HG03565 (cell line): ENCODE results near the gene BRAT1.

Experiments
- ATAC-seq: cut with Tn5 transposase; IDR thresholded peaks from one replicate; pipeline ENCODE4 v1.9.1; 2021; ENCODE audit warnings: mild to moderate bottlenecking, moderate library complexity; ENCODE audit not compliant: unreplicated experiment

Gene BRAT1

DNA sequence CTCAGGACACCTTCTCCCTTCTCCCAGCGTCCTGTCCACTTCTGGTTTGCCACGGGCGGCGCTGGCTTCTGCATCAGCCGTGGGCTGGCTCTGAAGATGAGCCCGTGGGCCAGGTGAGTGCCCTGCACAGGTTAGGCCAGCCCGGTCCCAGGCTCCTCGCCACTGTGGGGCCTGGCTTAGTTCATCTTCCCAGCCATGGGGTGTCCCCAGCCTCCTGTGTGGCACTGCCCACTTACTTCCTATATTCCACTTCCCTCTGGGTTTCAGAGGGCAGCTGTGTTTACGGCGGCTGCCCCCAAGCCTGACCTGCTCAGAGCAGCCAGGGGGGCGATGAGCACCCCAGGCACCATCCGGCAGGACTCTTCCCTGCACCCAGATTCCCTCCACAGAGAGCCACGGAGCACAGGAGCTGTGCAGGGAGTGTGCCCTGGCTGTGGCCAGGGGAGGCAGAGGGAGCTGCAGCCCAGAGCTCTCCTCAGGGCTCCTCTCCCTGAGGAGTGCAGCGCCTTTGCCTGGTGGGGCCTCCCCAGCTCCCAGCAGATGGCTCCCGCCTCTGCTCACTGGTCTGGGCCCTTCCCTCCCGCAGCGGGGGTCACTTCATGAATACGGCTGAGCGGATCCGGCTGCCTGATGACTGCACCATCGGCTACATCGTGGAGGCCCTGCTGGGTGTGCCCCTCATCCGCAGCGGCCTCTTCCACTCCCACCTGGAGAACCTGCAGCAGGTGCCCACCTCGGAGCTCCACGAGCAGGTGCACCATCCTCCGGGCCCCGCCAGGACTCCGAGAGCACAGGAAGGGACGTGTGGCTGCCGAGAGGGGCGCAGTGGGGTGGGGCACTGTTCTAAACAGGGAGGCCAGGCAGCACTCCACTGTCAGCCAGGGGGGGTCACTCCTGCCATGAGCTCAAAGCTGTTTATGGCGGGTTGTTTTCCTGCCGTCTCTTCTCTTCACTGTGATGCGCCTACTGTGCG, 29.4 kb downstream of the BRAT1 start:
- ATAC-seq = no peak

DNA sequence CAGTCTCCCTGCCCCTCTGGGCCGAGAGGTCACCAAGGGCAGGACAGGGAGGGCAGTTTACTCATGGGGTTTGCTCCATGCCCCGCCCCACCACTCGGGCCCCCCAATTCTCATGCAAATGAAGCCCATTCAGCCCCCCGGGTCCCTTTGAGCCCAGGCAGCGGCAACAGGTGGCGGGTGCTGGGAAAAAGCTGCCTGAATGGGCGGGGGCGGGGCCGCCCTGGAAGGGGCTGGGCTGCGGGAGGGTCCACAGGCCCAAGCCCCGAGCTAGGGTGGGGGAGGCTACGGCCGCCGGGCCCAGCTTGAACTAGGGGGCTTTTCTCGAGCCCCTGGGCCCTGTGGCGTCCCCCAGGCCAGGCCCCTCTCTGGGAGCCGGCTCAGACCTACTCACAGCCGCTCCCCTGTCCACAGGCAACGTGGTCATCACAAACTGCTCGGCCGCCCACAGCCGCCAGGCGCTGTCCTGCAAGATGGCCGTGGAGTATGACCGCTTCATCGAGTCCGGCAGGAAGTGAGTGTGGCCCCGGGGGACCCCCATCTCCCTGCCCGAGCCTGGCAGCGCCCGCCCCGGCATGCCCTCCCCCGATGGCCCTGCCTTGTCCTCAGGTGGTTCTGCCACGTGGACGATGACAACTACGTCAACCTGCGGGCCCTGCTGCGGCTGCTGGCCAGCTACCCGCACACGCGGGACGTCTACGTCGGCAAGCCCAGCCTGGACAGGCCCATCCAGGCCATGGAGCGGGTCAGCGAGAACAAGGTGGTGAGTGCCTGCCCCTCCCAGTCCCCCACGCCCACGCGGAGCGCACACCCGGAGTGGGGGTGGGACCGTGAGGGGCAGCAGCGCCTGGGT, 30.3 kb downstream of the BRAT1 start:
- no peak for ATAC-seq

DNA sequence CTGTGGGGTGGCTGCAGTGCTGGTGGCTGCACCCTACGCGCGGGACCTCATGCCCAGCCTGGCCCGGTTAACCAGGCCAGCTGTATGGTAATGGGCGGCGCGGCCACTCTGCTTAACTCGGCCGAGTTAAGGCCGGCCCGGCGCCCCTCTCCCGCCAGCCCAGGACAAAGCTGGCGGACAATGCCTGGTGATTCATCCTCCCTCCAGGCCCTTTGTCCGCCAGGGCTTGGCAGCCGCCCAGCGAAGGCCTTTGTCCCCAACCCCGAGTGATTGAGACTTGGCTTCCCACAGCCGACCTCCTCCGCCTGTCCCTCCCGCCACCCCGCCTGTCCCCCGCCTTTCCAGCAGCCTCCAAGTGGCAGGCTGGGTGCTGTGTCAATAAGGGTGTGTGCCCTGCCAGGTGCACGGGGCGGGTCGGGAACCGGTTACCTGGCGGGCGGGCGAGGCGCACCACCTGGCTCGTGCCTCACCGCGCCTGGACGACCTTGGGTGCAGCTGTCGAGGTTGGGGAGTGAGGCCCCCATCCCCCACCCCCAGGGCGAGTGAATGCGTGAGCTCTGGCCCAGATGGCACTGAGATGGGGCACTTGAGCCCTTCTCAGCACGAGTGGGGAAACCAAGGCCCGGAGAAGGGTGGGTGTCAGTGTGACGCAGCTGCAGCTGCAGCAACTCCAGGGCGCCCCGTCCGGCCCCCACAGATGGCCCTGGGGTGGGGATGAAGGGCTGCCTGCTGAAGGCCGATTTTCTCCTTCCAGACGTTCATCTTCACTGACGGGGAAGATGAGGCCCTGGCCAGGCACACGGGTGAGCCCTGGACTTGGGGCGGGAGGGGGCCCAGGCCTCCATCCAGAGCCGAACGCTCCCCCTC, 31.1 kb downstream of the BRAT1 start:
- no peak for ATAC-seq

DNA sequence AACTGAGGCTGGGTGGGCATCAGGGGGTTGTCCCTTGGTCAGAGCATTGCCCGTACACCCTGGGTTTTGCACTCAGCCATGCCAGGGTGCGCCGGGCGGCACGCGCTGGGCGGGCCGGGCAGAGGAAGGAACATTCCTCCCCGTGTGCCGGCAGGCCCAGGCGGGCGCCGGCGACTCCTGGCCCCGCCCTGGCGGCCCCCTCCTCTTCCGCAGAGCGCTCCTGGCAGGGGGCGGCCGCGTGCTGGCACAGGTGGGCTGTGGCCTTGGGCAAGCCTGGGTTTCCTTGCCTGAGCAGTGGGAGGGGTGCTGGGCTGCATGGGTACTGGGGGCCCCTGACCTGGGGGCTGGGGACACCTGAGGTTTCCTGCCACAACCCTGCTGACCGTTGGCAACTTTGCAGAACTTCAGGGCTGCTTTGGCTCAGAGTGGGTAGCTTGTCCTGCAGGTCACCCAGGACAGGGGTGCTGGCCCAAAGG, 31.8 kb downstream of the BRAT1 start:
- no peak for ATAC-seq

DNA sequence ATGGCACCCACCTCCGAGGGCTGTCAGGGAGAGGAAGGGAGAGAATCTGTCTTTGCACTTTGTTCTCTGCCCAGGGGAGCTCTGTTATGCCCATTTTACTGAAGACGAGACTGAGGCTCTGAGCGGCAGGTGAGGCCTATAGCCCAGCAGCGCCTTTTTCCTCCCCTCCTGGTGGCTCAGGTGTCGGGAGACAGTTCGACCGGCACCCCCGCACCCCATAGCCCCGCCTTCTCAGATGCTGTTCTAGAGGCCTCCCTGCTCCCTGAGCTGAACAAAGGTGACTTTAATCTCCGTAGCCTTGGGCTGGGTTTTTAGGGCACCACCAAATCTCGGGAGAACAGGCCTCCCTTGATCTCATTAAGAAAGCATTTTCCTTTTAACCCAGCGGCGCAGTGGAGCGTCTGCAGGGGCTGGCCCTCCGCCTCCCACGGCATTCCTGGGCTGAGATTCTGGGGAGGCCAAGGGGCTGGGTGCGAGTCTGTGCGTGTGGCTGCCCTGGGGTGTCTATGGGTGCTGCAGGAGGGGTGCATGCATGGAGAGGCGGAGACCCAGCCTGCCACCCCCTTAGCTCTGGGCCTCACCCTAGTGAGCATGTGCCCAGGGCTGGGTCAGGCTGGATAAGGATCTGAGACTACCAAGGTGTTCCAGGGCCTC, 32.4 kb downstream of the BRAT1 start:
- no peak for ATAC-seq

DNA sequence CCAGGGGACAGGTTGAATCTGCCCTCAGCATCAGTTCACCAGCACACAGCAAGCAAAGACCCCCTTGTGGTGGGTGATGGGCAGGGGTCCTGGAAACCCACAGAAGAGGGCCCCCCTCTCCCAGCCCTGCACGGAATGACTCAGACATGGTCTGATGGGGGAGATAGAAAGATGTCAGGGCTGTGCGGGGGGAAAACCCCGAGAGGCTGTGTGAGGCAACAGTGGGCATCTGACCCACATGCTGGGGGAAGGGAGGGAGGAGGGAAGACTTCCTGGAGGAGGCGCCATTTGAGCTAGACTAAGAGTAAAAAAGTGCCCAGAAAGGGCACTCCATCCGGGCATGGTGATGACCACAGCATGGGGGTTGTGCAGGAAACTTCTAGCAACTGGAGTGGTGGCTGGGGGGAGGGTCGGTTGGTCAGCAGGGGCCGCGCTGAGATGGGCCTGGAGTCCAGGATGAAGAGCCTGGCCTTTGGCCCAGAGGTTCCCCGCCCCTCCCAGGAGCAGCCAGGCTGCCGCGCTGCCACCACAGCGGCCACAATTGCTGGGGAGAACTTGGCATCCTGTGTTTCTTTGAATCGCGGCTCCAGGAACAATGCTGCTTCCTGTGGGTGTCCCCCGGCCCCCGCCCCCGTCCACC, 33.3 kb downstream of the BRAT1 start:
- ATAC-seq = no peak

DNA sequence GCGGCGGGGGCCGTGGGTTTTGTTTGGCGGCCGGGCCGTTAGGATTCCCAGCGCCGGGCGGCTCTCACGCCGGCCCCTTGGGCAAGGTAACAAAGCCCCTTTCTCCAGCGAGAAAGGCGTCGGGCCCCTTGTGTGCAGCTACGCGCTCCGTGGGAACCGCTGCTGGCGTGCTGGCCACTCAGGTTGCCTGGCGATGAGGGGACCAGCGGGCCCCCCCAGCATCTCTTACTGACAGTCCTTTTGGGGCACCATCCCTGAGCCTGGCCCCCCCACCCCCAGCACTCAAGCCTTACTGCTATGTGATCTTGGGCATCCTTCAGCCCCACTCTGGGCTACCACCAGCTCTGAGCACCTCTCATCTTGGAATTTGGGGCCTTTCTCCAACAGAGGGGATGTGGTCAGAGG, 34.0 kb downstream of the BRAT1 start:
- ATAC-seq = no peak

DNA sequence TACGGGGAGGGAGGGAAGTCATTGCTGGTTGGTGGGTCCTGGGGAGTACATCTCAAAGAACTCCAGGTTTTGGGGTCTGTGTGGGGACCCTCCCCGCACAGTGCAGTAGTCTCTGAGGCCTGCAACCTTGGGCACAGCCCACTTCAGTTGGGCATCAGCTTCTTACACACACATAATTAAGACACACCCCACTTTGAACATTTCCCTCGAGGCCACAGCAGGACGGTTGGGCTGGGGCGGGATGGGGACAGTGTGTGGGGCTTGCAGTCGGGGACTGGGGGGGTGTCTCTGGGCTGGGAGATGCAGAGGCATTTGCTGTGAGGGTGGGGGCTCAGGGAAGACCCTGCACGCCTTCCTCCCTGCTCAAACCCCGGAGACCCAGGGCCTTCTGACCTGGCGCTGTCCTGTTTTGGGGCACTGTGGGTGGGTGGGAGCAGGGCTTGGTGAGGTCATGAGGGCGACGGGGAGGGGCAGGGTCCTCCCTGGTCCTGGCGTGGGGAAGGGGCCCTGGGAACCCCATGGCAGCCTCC, 34.5 kb downstream of the BRAT1 start:
- no peak for ATAC-seq

DNA sequence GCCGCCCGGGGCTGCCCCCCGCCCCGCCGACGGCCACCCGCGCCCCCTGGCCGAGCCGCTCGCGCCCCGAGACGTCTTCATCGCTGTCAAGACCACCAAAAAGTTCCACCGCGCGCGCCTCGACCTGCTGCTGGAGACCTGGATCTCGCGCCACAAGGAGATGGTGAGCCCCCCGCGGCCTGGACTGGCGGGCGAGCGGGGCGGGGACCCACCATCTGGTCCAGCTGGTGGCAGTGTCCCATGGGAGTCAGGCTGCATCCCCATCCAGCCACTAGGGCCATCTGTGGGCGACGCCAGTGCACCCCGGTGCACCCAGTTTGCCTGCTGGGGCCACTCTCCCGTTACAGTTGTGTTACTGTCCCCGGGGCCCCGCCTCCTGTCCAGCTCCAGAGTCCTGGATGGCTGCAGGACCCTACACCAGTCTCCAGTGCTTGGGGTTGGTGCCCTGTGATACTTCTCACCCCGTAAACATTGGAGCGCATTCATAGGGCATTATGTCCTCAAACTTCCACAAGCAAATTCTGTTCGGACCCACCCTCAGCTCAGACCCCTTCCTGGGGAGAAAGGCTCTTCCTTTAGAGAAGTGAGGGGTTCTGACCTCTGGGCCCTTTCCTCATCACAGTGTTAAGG, 35.1 kb downstream of the BRAT1 start:
- no peak for ATAC-seq

DNA sequence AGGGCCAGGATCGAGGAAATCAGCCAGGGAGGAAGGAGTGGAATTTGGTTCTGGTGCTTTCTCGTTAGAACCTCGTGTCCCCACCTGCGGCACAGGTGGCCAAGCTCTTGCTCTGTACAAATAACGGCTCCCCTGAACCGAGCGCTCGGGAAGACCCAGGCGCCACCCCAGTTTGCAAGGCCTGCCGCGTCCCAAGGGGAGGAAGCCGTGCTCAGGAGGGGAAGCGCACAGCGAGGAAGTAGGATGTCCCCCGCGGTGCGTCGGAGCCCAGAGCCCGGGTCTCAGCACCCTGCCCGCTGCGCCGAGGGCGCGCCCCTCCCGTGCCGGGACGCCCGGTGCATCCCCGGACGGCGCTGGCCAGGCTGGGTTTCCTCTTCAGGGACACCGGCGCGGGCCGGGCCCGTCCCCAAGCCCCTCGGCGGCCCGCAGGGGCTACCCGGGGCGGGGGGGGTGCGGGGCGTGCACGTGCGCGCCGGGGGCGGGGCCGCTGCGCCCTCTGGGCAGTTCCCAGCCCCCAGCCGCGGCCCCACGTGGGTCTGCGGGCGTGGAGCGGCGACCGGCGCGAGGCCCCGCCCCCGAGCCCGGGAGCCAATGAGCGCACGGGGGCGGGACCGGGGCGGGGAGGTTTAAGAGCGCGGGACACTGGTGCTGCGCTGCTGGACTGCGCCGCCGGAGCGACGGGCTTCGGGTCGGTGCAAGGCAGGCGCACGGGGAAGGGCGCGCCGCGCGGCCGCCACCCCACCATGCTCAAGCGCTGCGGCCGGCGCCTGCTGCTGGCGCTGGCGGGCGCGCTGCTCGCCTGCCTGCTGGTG, 36.0 kb downstream of the BRAT1 start, which contains the start of gene LFNG:
TSS of gene LFNG (plus strand) at position 656 of the 812 bp plus-strand sequence. CDS start at position 744, 88 bp downstream.
- ATAC-seq = peak; percentile 81

DNA sequence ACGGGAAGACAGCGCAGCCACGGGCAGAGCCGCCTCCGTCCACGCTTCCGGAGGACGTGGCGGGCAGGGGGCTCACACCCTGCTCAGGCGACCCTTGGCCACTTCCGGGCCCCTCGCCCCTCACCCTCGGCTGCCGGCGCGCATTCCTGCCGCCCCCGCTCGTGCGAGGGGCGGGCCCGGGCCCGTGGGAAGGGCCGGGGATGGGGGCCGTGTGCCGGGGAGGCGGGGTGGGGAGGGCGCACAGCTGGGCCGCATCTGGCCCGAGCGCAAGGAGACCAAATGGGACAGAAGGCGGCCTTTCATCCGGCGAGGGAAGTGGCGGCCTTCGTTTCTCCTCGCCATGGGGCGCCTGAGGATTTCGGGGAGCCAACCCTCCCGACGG, 36.6 kb downstream of the BRAT1 start:
- ATAC-seq = no peak

DNA sequence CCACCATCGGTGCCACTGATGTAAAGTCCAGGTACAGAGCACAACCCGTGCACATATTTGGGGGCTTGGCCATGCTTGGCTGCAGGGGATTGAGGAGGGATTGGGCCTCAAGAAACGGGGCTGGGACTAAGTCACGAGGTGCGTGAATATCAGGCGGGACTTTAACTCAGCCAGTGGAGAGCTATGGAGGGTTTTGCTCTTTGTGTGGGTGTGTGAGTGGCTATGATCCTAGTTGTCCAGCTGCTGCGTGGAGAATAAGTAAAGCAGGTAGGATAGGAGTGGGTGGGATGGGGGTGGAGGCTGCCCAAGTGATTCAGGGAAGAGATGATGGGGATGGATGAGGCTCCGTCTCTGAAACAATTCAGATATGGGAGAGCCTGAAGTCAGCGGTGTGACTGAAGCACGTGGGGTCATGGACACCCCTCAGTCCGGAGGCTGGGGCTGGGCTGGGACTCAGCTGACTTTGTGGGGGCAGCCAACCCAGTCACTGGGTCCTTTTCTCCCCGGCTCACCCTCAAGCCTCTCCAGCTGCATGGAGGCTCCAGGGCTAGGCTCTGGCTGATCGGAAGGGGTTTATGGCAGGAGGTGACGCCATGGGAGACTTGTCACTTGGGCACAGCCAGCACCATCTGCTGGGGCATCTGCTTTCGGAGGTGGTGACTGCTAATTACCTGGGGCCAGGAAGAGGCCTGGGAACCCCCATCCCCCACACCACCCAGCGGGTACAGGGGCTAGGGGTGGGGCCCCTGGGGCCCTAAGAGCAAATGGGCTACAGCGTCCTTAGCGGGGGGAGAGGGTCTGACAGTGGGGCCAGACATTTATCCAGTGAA, 37.4 kb downstream of the BRAT1 start:
- ATAC-seq = no peak

DNA sequence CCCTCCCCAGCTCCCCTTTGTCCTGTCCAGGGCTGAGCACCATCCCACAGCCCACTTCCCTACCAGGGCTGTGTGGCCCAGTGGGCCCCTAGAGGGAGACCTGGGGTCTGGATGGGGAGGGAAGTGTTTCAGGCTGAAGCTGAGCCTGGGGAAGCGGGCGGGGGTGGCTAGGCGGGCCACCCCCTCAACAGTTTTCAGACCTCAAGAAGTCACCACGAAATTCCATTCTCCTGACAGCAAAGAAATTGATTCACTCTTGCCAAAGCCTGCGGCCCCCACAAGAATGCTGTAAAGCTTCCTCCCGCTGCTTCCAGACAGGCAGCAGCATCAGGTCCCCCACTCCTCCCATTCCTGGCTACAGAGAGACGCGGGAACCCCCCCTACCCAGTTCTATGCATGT, 38.3 kb downstream of the BRAT1 start:
- no peak for ATAC-seq

DNA sequence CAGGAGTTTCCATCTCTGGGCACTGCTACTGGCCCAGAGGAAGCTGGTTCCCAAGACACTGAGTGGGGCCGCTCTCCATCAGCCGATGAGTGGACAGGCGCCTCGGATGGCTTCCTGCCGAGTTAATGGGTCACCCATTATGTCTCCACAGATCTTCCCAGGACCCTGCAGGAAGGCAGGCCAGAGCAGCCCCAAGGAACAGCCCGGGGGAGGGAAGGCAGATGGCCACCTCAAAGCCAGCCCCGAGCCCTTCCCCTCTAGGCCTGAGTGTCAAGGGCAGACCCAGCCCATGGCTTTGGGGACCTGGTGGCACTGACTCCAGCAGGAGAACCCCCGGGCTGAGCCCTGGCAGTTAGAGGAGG, 39.1 kb downstream of the BRAT1 start:
- ATAC-seq = no peak

DNA sequence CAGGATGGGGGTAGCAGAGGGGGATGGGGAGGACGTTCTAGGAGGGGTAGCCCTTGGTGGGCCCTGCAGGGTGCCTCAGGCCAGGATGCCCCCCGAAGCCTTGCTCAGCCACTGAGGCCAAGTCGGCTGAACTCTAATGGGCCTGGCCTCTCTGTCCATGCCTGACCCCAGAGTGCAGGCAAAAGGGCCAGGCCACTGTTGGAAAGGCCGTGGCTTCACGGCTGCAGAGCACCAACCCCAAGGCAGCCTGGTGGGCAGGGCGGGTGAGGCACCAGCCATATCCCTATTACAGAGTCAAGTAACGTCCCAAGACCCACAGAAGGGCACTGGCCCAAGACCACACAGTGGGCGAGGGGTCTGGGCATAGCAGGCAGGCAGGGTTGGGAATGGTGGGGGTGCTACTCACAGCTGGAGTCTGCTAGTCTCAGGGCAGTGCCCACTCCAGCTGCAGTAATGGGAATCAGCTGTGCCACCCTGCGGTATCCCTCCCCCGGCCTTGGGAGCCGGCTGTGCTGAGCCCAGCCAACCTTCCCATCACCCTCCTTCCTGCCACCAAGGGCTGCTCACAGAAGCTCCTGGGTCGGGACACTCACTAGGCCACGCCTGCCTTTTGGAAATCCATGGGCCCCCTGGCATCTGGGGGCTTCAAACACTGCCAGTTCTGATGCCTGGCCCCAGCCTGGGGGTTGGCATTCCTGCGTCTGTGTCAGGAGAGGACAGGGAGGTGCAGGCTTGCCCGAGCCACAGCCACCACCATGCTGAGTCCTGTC, 39.7 kb downstream of the BRAT1 start:
- no peak for ATAC-seq
